DMS114 treated with DMSO at 0.1 percent for 48 hours (cell line): ENCODE measurements around the gene HOXA10.
A peak's percentile ranks its signal among the peaks of the same experiment; 100 is the strongest.

Experiments
- DNase-seq: peaks from one replicate; lab custom pipeline; 2025; ENCODE audit not compliant: unreplicated experiment; lab: John Stamatoyannopoulos, UW

Gene HOXA10

DNA sequence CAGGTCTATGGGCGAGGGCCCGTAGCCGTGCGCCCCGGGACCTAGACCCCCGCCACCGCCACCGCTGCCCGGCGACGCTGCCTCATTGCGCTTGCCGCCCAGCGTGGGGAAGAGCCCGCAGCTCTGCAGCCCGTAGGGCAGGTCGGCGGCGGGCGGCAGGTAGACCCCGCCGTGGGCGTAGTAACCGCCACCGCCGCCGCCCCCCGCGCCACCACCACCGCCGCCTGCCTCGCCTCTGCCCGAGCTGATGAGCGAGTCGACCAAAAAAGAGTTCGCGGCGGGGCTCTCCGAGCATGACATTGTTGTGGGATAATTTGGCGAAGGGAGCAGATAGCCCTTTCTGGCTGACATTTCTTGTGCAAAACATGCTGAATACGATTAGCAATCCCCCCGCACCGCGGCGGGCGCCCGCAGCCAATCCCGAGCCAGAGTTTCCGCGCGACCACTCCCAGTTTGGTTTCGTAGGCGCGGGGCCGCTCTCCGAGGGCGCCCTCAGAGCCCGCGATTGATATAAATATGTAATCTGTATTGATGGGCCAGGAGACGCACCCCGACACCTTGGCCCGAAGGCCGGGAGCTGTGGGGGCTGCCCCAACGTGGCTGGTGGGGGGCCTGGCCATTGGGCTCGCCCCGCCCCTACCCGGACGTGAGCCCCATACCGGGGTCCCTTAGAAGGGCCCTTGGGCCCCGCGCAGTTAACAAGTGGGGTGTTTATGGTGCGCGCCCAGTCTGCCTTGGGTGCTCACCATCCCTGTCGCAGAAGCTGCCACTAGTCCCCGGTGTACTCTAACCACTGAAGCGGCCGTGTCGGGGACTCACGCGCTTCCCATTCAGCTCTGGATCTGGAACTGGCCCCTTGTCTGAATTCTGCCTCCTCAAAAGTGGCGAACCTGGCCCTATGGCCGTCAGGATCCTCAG lies at the start of gene HOXA10:
HOXA10 (minus strand) TSS at position 365 of the 918 bp plus-strand sequence; CDS start at position 351, 14 bp downstream.
- no peak for DNase-seq

GRCh38 chr7:27221201-27221797 lies 47.2 kb upstream of the HOXA10 start:
- DNase-seq: no peak

DNA sequence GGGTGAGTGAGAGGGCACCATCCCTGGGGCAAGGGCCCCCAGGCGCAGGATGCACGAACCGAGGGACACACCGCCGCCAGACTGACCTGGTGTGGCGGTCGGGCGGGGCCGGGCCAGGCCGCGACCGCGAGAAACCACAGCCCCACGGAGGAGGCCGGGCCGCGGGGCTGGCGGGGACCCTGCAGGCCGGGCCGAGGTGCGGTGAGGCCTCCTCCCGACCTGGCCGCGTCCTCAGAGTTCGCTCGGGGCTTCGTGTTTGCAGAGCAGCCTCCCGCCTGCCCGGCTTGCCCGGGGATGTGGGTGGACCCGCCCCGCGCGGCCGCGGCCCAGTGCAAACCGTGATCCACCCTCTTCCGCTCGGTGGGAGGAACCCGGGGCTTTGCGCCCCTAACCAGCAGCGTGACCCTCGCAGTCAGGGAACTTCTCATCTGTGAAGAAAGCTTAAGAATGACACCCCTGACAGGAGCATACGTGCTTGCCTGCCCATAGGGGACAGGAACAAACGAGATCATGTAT lies 46.4 kb upstream of the HOXA10 start:
- no peak for DNase-seq

- DNase-seq: no peak
Measured at GRCh38 chr7:27219821-27220220, 45.7 kb upstream of the HOXA10 start.

DNA sequence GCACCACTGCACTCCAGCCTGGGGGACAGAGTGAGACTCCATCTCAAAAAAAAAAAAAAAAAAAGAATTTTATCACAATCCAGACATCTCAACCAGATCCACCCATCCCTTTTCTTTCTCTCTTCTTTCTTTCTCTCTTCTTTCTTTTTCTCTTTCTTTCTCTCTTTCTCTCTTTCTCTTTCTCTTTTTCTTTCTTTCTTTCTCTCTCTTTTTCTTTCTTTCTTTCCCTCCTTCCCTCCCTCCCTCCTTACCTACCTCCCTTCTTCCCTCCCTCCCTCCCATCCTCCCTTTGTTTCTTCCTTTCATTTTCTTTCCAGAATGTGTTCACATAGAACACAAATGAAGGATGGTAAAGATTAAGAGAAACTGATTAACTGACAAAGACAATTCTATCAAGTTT lies 43.8 kb upstream of the HOXA10 start:
- no peak for DNase-seq

DNA sequence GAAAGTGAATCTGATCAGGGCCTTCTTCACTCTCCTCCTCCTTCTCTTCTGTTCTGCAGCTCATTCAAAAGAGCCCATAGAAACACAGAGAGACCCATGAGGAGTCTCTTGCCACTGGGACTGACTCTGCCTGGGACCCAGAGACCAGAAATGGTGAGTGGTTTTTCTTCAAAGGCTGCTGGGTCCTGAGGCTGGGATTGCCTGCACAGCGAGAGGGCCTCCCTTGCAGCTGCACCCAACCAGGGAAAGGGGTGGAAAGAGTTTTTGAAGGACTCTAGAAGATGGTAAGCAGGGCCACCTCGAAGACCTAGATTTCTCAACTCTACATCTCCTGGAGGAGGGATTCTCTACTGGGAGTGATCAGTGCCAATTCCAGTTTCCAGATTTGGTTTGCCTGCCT lies 41.2 kb upstream of the HOXA10 start:
- DNase-seq: no peak

- no peak for DNase-seq
Measured at GRCh38 chr7:27214239-27214950, 40.3 kb upstream of the HOXA10 start.

- no peak for DNase-seq
Measured at GRCh38 chr7:27213433-27214238, 39.5 kb upstream of the HOXA10 start.

DNA sequence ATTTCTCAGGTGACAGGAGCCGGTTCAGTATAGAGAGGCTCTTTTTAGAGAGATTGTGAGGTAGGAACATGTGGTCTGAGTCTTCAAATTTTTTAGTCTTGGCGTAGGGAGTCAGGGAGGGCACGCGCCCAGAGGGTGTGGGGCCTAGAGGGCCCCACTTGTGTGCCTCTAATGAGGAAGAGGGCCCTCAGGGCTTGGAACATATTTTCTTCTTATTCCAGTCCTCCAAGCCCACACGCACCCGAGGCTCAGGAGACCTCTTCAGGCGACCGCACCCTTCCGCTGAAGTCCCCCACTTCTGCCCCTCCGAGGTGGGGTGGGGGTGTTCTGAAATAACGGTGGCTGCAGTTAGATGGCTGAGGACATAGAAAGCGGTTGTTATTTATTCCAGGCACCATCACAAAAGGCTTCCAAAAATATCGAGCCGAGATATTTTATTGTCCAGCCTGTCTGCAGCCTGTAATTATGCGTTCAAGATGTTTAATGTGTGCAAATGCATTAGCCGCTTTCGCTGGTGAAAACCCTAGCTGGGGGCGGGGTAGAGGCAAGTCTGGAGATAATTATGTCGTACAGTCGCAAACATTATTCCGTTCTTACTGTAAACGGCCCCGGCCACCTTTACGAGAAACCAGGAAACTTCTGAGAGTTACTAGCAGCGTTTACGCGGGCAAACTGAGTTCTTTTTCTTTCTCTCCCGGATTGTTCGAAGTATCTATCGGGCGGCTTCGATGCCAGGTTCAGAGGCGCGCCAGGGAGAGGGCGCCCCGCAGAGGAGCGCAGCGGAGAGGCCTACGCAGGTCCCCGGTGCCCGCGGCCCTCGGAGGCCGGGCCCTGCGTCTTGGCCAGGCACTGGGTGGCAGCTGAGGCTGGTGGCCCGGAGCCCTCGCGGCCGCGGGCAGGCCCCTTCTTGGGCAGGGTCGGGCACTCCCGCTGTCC lies 38.6 kb upstream of the HOXA10 start:
- no peak for DNase-seq

- no peak for DNase-seq
Measured at GRCh38 chr7:27211764-27212204, 37.7 kb upstream of the HOXA10 start.

GRCh38 chr7:27211084-27211446 lies 36.9 kb upstream of the HOXA10 start:
- DNase-seq: no peak

GRCh38 chr7:27210441-27211083 lies 36.4 kb upstream of the HOXA10 start:
- peak; percentile 42 for DNase-seq

GRCh38 chr7:27209933-27210440 lies 35.9 kb upstream of the HOXA10 start:
- no peak for DNase-seq

- DNase-seq: no peak
Measured at GRCh38 chr7:27208998-27209397, 34.9 kb upstream of the HOXA10 start.

DNA sequence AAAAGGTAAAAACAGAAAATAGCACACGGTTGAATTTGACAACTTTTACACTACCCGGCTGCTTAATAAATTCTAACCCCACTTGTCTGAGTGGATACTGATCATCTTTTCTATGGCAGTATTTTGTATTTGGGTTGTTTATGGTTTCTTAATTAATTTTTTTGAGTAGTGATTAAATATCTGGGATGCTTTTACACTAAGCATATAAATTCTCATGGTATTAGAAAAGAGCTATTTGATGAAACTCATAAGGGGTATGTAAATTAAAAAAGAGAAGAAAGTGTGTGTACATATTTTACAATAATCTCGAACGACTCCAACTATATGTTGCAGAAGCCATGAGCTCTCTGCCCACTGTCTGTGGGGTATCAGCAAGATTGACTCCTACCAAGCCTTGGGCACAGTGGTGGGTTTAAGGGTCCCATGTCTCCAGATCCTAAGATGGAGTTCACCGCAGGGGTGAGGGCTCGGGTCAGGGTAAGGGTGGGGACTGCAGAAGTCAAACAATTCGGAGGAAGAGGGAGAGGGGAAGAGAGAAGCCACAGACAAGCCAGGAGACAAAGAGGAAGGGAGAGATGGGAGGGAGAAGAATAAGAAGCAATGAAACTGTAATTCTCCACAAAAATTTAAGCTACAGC lies 33.3 kb upstream of the HOXA10 start:
- no peak for DNase-seq

GRCh38 chr7:27205325-27206280 lies 31.5 kb upstream of the HOXA10 start:
- no peak for DNase-seq

- DNase-seq: no peak
Measured at GRCh38 chr7:27204851-27205322, 30.8 kb upstream of the HOXA10 start.
